Muscle layer of duodenum (tissue), 2 donors: Measurements from ENCODE around the gene FHIP1B.

Source experiments
- H3K27ac ChIP-seq: one replicate; pipeline ENCODE4 v1.7.0; 2013; ENCODE audit warnings: mild to moderate bottlenecking, low read length
- H3K27me3 ChIP-seq: one replicate; pipeline ENCODE4 v1.7.0; 2013; ENCODE audit warnings: low read depth, mild to moderate bottlenecking, control low read depth, low read length
- H3K36me3 ChIP-seq, 2 donors: one replicate each; pipeline ENCODE4 v1.7.0; 2013; ENCODE audit warnings: low read length in 2 of 2, control low read depth in 1 of 2, mild to moderate bottlenecking in 1 of 2; ENCODE audit not compliant: insufficient read depth in 2 of 2, control insufficient read depth in 1 of 2
- H3K4me1 ChIP-seq, 2 donors: one replicate each; pipeline ENCODE4 v1.7.0; 2013; ENCODE audit warnings: low read length in 2 of 2, mild to moderate bottlenecking in 2 of 2, control low read depth in 1 of 2, moderate library complexity in 1 of 2; ENCODE audit not compliant: insufficient read depth in 2 of 2, control insufficient read depth in 1 of 2
- H3K4me3 ChIP-seq, 2 donors: one replicate each; pipeline ENCODE4 v1.7.0; 2013; ENCODE audit warnings: low read length in 2 of 2, low read depth in 1 of 2, mild to moderate bottlenecking in 1 of 2
- H3K9me3 ChIP-seq, 2 donors: one replicate each; pipeline ENCODE4 v1.7.0; 2013; ENCODE audit warnings: low read length in 2 of 2, control low read depth in 1 of 2, mild to moderate bottlenecking in 1 of 2; ENCODE audit not compliant: control insufficient read depth in 1 of 2
- donor health status: healthy.

Gene FHIP1B

GRCh38 chr11:6238902-6239301, 4.5 kb upstream of the FHIP1B start, which contains the start of gene CNGA4:
TSS of gene CNGA4 (plus strand) at chr11:6239089. CDS start at chr11:6239207, 118 bp downstream.
- no peak within 1 kb of the TSS for H3K27ac ChIP-seq
- no peaks in the 10 kb centered on the region for H3K9me3 ChIP-seq
- H3K27me3 ChIP-seq, result no peaks in the 10 kb centered on the region
- H3K36me3 ChIP-seq, result no peaks in the 10 kb centered on the region
- H3K4me3 ChIP-seq, result no peak within 1 kb of the TSS
- peaks cover under 1 to 2% of the 10 kb centered on the region in 2 donors for H3K4me1 ChIP-seq

GRCh38 chr11:6237761-6238302, 3.4 kb upstream of the FHIP1B start:
- H3K27me3 ChIP-seq, result no peaks in the 10 kb centered on the region
- no peak overlapping the region for H3K4me3 ChIP-seq
- peaks cover 9 to 12% of the 10 kb centered on the region in 2 donors for H3K4me1 ChIP-seq
- no peak overlapping the region for H3K27ac ChIP-seq
- no peaks in the 10 kb centered on the region for H3K9me3 ChIP-seq
- no peaks in the 10 kb centered on the region for H3K36me3 ChIP-seq

GRCh38 chr11:6237266-6237665, 2.8 kb upstream of the FHIP1B start:
- no peak overlapping the region for H3K27ac ChIP-seq

GRCh38 chr11:6233984-6234386, 451 bp downstream of the FHIP1B start:
- Histone ChIP-seq H3K27me3 (no peaks in the 10 kb centered on the region), H3K4me3 (peak overlapping the region; percentile 81 to 93), H3K27ac (peak overlapping the region; percentile 95), H3K36me3 (no peaks in the 10 kb centered on the region), H3K4me1 (peaks cover 10 to 12% of the 10 kb centered on the region in 2 donors), H3K9me3 (no peaks in the 10 kb centered on the region)

More at GRCh38 chr11:6237266-6237665, 2.8 kb upstream of the FHIP1B start:
- no peaks in the 10 kb centered on the region for H3K36me3 ChIP-seq
- H3K4me3 ChIP-seq, result no peak overlapping the region
- H3K4me1 ChIP-seq, result peaks cover 10 to 12% of the 10 kb centered on the region in 2 donors
- no peaks in the 10 kb centered on the region for H3K27me3 ChIP-seq
- no peaks in the 10 kb centered on the region for H3K9me3 ChIP-seq

- Histone ChIP-seq H3K4me3 (no peak overlapping the region), H3K4me1 (peaks cover 10 to 12% of the 10 kb centered on the region in 2 donors), H3K27me3 (no peaks in the 10 kb centered on the region), H3K27ac (no peak overlapping the region), H3K9me3 (no peaks in the 10 kb centered on the region), H3K36me3 (no peaks in the 10 kb centered on the region)
These were observed 1.5 kb downstream of the FHIP1B start for GRCh38 chr11:6232899-6233298.

- Histone ChIP-seq H3K4me3 (peak overlapping the region in 1 of 2 donors; percentile 24), H3K4me1 (peaks cover 10 to 26% of the 10 kb centered on the region in 2 donors), H3K27ac (peak overlapping the region; percentile 70), H3K27me3 (no peaks in the 10 kb centered on the region), H3K9me3 (no peaks in the 10 kb centered on the region), H3K36me3 (no peaks in the 10 kb centered on the region)
These were observed 4.5 kb downstream of the FHIP1B start for GRCh38 chr11:6229911-6230310.

GRCh38 chr11:6228520-6228919, 5.9 kb downstream of the FHIP1B start:
- H3K4me1 ChIP-seq, result peaks cover 5 to 21% of the 10 kb centered on the region in 2 donors
- peaks cover 6 to 10% of the 10 kb centered on the region in 2 donors for H3K36me3 ChIP-seq
- H3K9me3 ChIP-seq, result no peaks in the 10 kb centered on the region
- H3K4me3 ChIP-seq, result peak overlapping the region in 1 of 2 donors; percentile 24
- H3K27ac ChIP-seq, result peak overlapping the region; percentile 70
- H3K27me3 ChIP-seq, result no peaks in the 10 kb centered on the region

- no peak overlapping the region for H3K27ac ChIP-seq
- H3K27me3 ChIP-seq, result no peaks in the 10 kb centered on the region
- no peaks in the 10 kb centered on the region for H3K9me3 ChIP-seq
- H3K4me1 ChIP-seq, result peaks cover 0 to 15% of the 10 kb centered on the region in 2 donors
- H3K36me3 ChIP-seq, result peaks cover 26 to 34% of the 10 kb centered on the region in 2 donors
- H3K4me3 ChIP-seq, result no peak overlapping the region
These were observed 8.5 kb downstream of the FHIP1B start for GRCh38 chr11:6225896-6226295.

- Histone ChIP-seq H3K36me3 (peaks cover 34% of the 10 kb centered on the region in 2 donors), H3K27me3 (no peaks in the 10 kb centered on the region), H3K9me3 (no peaks in the 10 kb centered on the region), H3K4me1 (peaks cover 0 to 15% of the 10 kb centered on the region in 2 donors), H3K27ac (no peak overlapping the region), H3K4me3 (no peak overlapping the region)
These were observed 9.4 kb downstream of the FHIP1B start for GRCh38 chr11:6225024-6225423.

GRCh38 chr11:6224421-6224820, 10.0 kb downstream of the FHIP1B start:
- peaks cover 0 to 15% of the 10 kb centered on the region in 2 donors for H3K4me1 ChIP-seq
- no peak overlapping the region for H3K27ac ChIP-seq
- H3K27me3 ChIP-seq, result no peaks in the 10 kb centered on the region
- H3K9me3 ChIP-seq, result no peaks in the 10 kb centered on the region
- H3K4me3 ChIP-seq, result no peak overlapping the region
- H3K36me3 ChIP-seq, result peaks cover 40% of the 10 kb centered on the region in 2 donors

- Histone ChIP-seq H3K4me3 (no peak overlapping the region), H3K9me3 (no peaks in the 10 kb centered on the region), H3K27me3 (no peaks in the 10 kb centered on the region), H3K36me3 (peaks cover 46% of the 10 kb centered on the region in 2 donors), H3K27ac (no peak overlapping the region), H3K4me1 (peaks cover 0 to 15% of the 10 kb centered on the region in 2 donors)
These were observed 10.6 kb downstream of the FHIP1B start for GRCh38 chr11:6223854-6224253.

- no peaks in the 10 kb centered on the region for H3K4me1 ChIP-seq
- H3K27ac ChIP-seq, result peak overlapping the region; percentile 28
- H3K36me3 ChIP-seq, result peaks cover 77 to 82% of the 10 kb centered on the region in 2 donors
- no peaks in the 10 kb centered on the region for H3K9me3 ChIP-seq
- no peaks in the 10 kb centered on the region for H3K27me3 ChIP-seq
- H3K4me3 ChIP-seq, result no peak overlapping the region
These were observed 15.1 kb downstream of the FHIP1B start for GRCh38 chr11:6219359-6219758.
